HEK293 (cell line): ENCODE measurements around the gene CCDC190.

Experiments
- CTCF ChIA-PET: fragments of 350-600 bp; formaldehyde crosslinking; extraction: SDS; loops from one replicate; lab custom pipeline; 2021; ENCODE audit warnings: antibody characterized with exemption; lab: Yijun Ruan, JAX
- POLR2A ChIA-PET: fragments of 300-600 bp; formaldehyde crosslinking; extraction: SDS; loops from one replicate; lab custom pipeline; 2020; ENCODE audit warnings: antibody characterized with exemption, inconsistent platforms; lab: Yijun Ruan, JAX
- H3K27ac ChIP-seq: fragments of 200-500 bp; sonication (Bioruptor generic); 2 replicates; pipeline ENCODE4 v1.5.1; 2014; ENCODE audit warnings: low read depth, low read length, control low read depth, inconsistent platforms; ENCODE audit errors: extremely low read depth
- H3K36me3 ChIP-seq, 2 experiments: fragments of 200-500 bp in 1 of 2; sonication (Bioruptor generic) in 1 of 2; 1 replicate in 1 of 2; 2 replicates in 1 of 2; pipeline ENCODE4 v1.5.1; 2014 to 2017; ENCODE audit warnings: inconsistent platforms in 2 of 2, low read length in 2 of 2; ENCODE audit not compliant: control insufficient read depth in 2 of 2, insufficient read depth in 1 of 2
- H3K4me1 ChIP-seq: fragments of 200-500 bp; sonication (Bioruptor generic); 2 replicates; pipeline ENCODE4 v1.5.1; 2014; ENCODE audit warnings: mild to moderate bottlenecking, low read length, inconsistent platforms; ENCODE audit not compliant: control insufficient read depth, insufficient read depth
- H3K4me3 ChIP-seq: 2 replicates; pipeline ENCODE4 v1.5.1; 2011; ENCODE audit warnings: low read depth, mild to moderate bottlenecking, control low read depth, low read length, moderate library complexity
- H3K9me3 ChIP-seq: fragments of 200-500 bp; sonication (Bioruptor generic); 2 replicates; pipeline ENCODE4 v1.5.1; 2014; ENCODE audit warnings: low read depth, low read length, inconsistent platforms; ENCODE audit not compliant: control insufficient read depth, insufficient read depth
- AEBP2 ChIP-seq: fragments of 450-650 bp; formaldehyde crosslinking; IDR thresholded peaks from 2 replicates; pipeline ENCODE4 v1.5.1; 2016; ENCODE audit warnings: missing biosample characterization, missing genetic modification characterization, borderline replicate concordance
- BCL11A ChIP-seq: fragments of 450-650 bp; formaldehyde crosslinking; IDR thresholded peaks from 2 replicates; pipeline ENCODE4 v1.5.1; 2016; ENCODE audit warnings: low read depth, missing biosample characterization, missing genetic modification characterization
- BCL6B ChIP-seq: fragments of 450-650 bp; formaldehyde crosslinking; IDR thresholded peaks from 2 replicates; pipeline ENCODE4 v1.5.1; 2017; ENCODE audit warnings: missing biosample characterization, missing genetic modification characterization
- KLF17 ChIP-seq: fragments of 450-650 bp; formaldehyde crosslinking; IDR thresholded peaks from 2 replicates; pipeline ENCODE4 v1.5.1; 2016; ENCODE audit warnings: missing biosample characterization, missing genetic modification characterization
- SP7 ChIP-seq: fragments of 450-650 bp; formaldehyde crosslinking; IDR thresholded peaks from 2 replicates; pipeline ENCODE4 v1.5.1; 2016; ENCODE audit warnings: missing biosample characterization, missing genetic modification characterization
- ZBTB26 ChIP-seq: fragments of 450-650 bp; formaldehyde crosslinking; optimal IDR thresholded peaks from 2 replicates; pipeline ENCODE3; 2016; ENCODE audit warnings: missing biosample characterization, mild to moderate bottlenecking, missing genetic modification characterization
- ZFP69B ChIP-seq: fragments of 450-650 bp; formaldehyde crosslinking; IDR thresholded peaks from 2 replicates; pipeline ENCODE4 v1.5.1; 2016; ENCODE audit warnings: missing biosample characterization, missing genetic modification characterization
- ZIC2 ChIP-seq: fragments of 450-650 bp; formaldehyde crosslinking; IDR thresholded peaks from 2 replicates; pipeline ENCODE4 v1.5.1; 2016; ENCODE audit warnings: missing biosample characterization, missing genetic modification characterization
- ZNF10 ChIP-seq: fragments of 450-650 bp; formaldehyde crosslinking; IDR thresholded peaks from 2 replicates; pipeline ENCODE4 v1.5.1; 2017; ENCODE audit warnings: missing biosample characterization, missing genetic modification characterization
- ZNF19 ChIP-seq: fragments of 450-650 bp; formaldehyde crosslinking; IDR thresholded peaks from 2 replicates; pipeline ENCODE4; 2016; ENCODE audit warnings: missing biosample characterization, missing genetic modification characterization, low read depth
- ZNF350 ChIP-seq: fragments of 450-650 bp; formaldehyde crosslinking; IDR thresholded peaks from 2 replicates; pipeline ENCODE4 v1.5.0; 2017; ENCODE audit warnings: missing biosample characterization, mild to moderate bottlenecking, missing genetic modification characterization
- ZNF488 ChIP-seq: fragments of 450-650 bp; formaldehyde crosslinking; IDR thresholded peaks from 2 replicates; pipeline ENCODE4 v1.5.1; 2016; ENCODE audit warnings: missing biosample characterization, missing genetic modification characterization
- ZNF529 ChIP-seq: fragments of 450-650 bp; formaldehyde crosslinking; IDR thresholded peaks from 2 replicates; pipeline ENCODE4 v1.5.1; 2017; ENCODE audit warnings: missing genetic modification characterization, missing biosample characterization; ENCODE audit not compliant: insufficient replicate concordance
- ZNF580 ChIP-seq: fragments of 450-650 bp; formaldehyde crosslinking; IDR thresholded peaks from 2 replicates; pipeline ENCODE4 v1.5.1; 2016; ENCODE audit warnings: missing biosample characterization, missing genetic modification characterization
- ZNF596 ChIP-seq: fragments of 450-650 bp; IDR thresholded peaks from 2 replicates; pipeline ENCODE4 v1.5.0; 2018; ENCODE audit warnings: missing biosample characterization, mild to moderate bottlenecking, missing genetic modification characterization, moderate library complexity
- ZNF677 ChIP-seq: fragments of 450-650 bp; IDR thresholded peaks from 2 replicates; pipeline ENCODE4 v1.5.0; 2018; ENCODE audit warnings: missing biosample characterization, mild to moderate bottlenecking, missing genetic modification characterization, moderate library complexity
- ZNF747 ChIP-seq: fragments of 450-650 bp; formaldehyde crosslinking; IDR thresholded peaks from 2 replicates; pipeline ENCODE4 v1.5.1; 2016; ENCODE audit warnings: missing biosample characterization, missing genetic modification characterization
- ZNF776 ChIP-seq: fragments of 450-650 bp; formaldehyde crosslinking; IDR thresholded peaks from 2 replicates; pipeline ENCODE4 v1.5.0; 2017; ENCODE audit warnings: missing biosample characterization, missing genetic modification characterization, borderline replicate concordance
- ZNF791 ChIP-seq: fragments of 450-650 bp; formaldehyde crosslinking; IDR thresholded peaks from 2 replicates; pipeline ENCODE4 v1.5.1; 2016; ENCODE audit warnings: missing biosample characterization, missing genetic modification characterization

CCDC190 gene

GRCh38 chr1:162861101-162861500 is at the start of gene CCDC190:
Gene CCDC190 (minus strand): TSS chr1:162861175. CDS start chr1:162859646, 1,529 bp downstream.
- ChIA-PET CTCF (interaction anchor here (0.6 to 2.7 kb wide), 6 partner anchors 7 to 405 kb away, joined by 3 to 12 read pairs (median 6); partner anchors contain the start of gene RGS4), POLR2A (no interaction called here)
- Histone ChIP-seq H3K4me3 (no peak within 1 kb of the TSS), H3K27ac (no peak within 1 kb of the TSS), H3K9me3 (no peaks in the 10 kb centered on the region), H3K4me1 (peaks cover 4% of the 10 kb centered on the region), H3K36me3 (no peaks in the 10 kb centered on the region)
- no peak for TF ChIP-seq ZNF596 (tag by site-specific recombination)
- no peak for TF ChIP-seq ZNF488 (tag by site-specific recombination)

- Histone ChIP-seq H3K36me3 (no peaks in the 10 kb centered on the region), H3K27ac (no peak overlapping the region), H3K4me3 (no peak overlapping the region), H3K4me1 (peaks cover 2% of the 10 kb centered on the region; the same call in 1 of the 2 replicates), H3K9me3 (no peaks in the 10 kb centered on the region)
- no peak for TF ChIP-seq ZNF580 (tag by site-specific recombination)
- no peak for TF ChIP-seq ZNF350 (tag by site-specific recombination)
- TF ChIP-seq ZBTB26 (tag by site-specific recombination): no peak
- TF ChIP-seq ZFP69B: no peak
- no peak for TF ChIP-seq ZNF747
- TF ChIP-seq ZIC2 (tag by site-specific recombination): no peak
- TF ChIP-seq ZNF529 (tag by site-specific recombination): no peak
- no peak for TF ChIP-seq ZNF10 (tag by site-specific recombination)
- TF ChIP-seq BCL6B (tag by site-specific recombination): no peak
- TF ChIP-seq ZNF791 (tag by site-specific recombination): no peak
- CTCF ChIA-PET: interaction anchor here (0.8 kb wide), 1 partner anchor 62 kb away, joined by 5 read pairs; no protein-coding TSS in a partner anchor
- POLR2A ChIA-PET: no interaction called here
Measured at GRCh38 chr1:162910161-162910560, 49.2 kb upstream of the CCDC190 start.

- no peaks in the 10 kb centered on the region for H3K36me3 ChIP-seq
- no peak for TF ChIP-seq SP7 (tag by site-specific recombination)
- no peak for TF ChIP-seq ZNF677 (tag by site-specific recombination)
- TF ChIP-seq BCL11A (tag by site-specific recombination): no peak
- no peak for TF ChIP-seq ZNF19
- TF ChIP-seq AEBP2 (tag by site-specific recombination): no peak
- TF ChIP-seq KLF17 (tag by site-specific recombination): no peak
- no peak for TF ChIP-seq ZNF776 (tag by site-specific recombination)
- TF ChIP-seq, all 188 proteins: peak for 0
- no peak overlapping the region for H3K4me3 ChIP-seq
- peaks cover 2% of the 10 kb centered on the region; the same call in 1 of the 2 replicates for H3K4me1 ChIP-seq
- ChIA-PET CTCF (interaction anchor here (0.8 kb wide), 1 partner anchor 61 kb away, joined by 4 read pairs; no protein-coding TSS in a partner anchor), POLR2A (no interaction called here)
- no peak overlapping the region for H3K27ac ChIP-seq
- H3K9me3 ChIP-seq: no peaks in the 10 kb centered on the region
Measured at GRCh38 chr1:162908780-162909179, 47.8 kb upstream of the CCDC190 start.
